Retinal pigment epithelial cell (primary cell): Measurements from ENCODE around the gene TPM2.

ENCODE experiments used
- DNase-seq: peaks from one replicate; pipeline ENCODE4 v3.0.0-alpha.2; 2010; ENCODE audit warnings: low read depth
- H3K4me3 ChIP-seq: 2 replicates; pipeline ENCODE4 v1.5.1; 2011; ENCODE audit warnings: mild to moderate bottlenecking, low read length, control low read depth, moderate library complexity
- CTCF ChIP-seq: conservative IDR thresholded peaks from 2 replicates; pipeline ENCODE4 v1.5.1; 2011; ENCODE audit warnings: low read depth, low read length, control low read depth, inconsistent platforms

Gene TPM2

GRCh38 chr9:35703906-35704672 is 14.4 kb upstream of the TPM2 start:
- H3K4me3 ChIP-seq: no peak overlapping the region
- no peak for DNase-seq
- no peak for TF ChIP-seq CTCF

- no peak for TF ChIP-seq CTCF
- DNase-seq: no peak
- H3K4me3 ChIP-seq: no peak overlapping the region
These were observed 13.0 kb upstream of the TPM2 start for GRCh38 chr9:35702696-35703095.

DNA sequence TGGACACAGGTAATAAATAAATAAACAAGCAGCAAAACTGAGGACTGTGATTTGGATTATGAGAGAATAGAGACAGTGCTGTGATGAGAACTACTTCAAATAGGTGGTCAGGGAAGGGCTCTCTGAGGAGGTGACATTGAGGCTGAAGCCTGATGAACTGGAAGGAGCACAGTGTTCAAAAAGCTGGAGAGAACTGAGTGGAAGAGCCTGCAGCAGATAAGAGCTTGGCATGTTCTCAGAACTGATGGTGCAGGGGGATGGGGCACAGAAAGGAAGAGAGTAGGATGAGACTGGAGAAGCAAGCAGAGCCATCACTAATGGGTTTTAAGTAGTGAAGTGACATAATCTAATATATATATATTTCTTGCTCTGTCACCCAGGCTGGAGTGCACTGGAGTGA is 11.2 kb upstream of the TPM2 start:
- no peak for TF ChIP-seq CTCF
- DNase-seq: no peak
- no peak overlapping the region for H3K4me3 ChIP-seq

- no peak overlapping the region for H3K4me3 ChIP-seq
- no peak for TF ChIP-seq CTCF
- DNase-seq: no peak
These were observed 10.3 kb upstream of the TPM2 start for GRCh38 chr9:35700031-35700430.

DNA sequence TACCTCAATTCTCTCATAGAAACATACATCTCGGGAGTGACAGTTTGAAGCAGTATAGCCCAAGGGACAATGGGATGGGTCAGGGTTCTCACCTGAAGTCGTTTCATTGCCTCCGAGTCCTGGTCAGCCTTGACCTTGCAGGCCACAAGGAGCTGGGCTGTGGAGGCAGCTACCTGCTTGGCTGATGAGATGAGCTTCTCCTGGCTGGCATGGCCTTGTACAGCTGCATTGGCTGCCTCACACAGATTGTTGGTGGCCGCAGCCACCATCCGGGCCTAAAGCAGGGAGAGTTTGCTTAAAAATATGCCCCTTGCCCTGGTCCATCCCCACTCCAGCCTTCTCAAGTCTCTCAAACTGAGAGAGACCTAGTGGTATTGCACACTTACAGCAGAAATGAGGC is 8.5 kb upstream of the TPM2 start:
- TF ChIP-seq CTCF: no peak
- no peak overlapping the region for H3K4me3 ChIP-seq
- no peak for DNase-seq

- no peak overlapping the region for H3K4me3 ChIP-seq
- TF ChIP-seq CTCF: no peak
- DNase-seq: no peak
These were observed 7.8 kb upstream of the TPM2 start for GRCh38 chr9:35697486-35697885.

- no peak overlapping the region for H3K4me3 ChIP-seq
- TF ChIP-seq CTCF: peak; percentile 97
- DNase-seq: no peak
These were observed 6.9 kb upstream of the TPM2 start for GRCh38 chr9:35696520-35697215.
